Ovary (tissue), 9 donors: ENCODE results near the gene RPS27. TPM values are rescaled to one million over a fixed set of nuclear protein-coding genes. Genes with fewer than 3 reads are reported as not detected.

ENCODE experiments used
- microRNA-seq, 3 donors: library from miRNA; unstranded; fragments of <30 nt; microRNA quantifications; one replicate each; pipeline versions ENCODE4 to v1.2.0, GENCODE V29; 2019 to 2020
- polyA plus RNA-seq, 2 donors: library from polyadenylated mRNA; stranded (reverse); fragments of 200-250 nt in 1 of 2; fragments of 350-450 nt in 1 of 2; fragmentation: Illumina TruSeq in 1 of 2; extraction: RNeasy Lipid Tissue Mini Kit (QIAGEN cat#74804) in 1 of 2; gene quantifications; one replicate each; pipeline ENCODE4 v1.2.3, GENCODE V29; 2013 to 2014
- small RNA-seq: library from RNA; depleted of rRNA; stranded (forward); fragments of <200 nt; gene quantifications from one replicate; pipeline ENCODE3, GENCODE V24; 2016
- total RNA-seq, 7 donors: library from RNA; depleted of rRNA in 2 of 7; stranded (reverse); fragments of >200 nt in 2 of 7; fragmentation: NEBNext Ultra II Directional in 3 of 7; extraction: Animal tissue kit (Norgen Biotek cat#: 25700) in 3 of 7; gene quantifications; one replicate each; pipeline versions ENCODE4 v1.1.0 to v1.2.4, GENCODE V29; 2016 to 2023
- donor health status: DM: no; HTN: no; CAD: no; lungs with moderate emphysema.
- donor health status: DM: no; HTN: no; CAD: no.
- donor health status: Bipolar disorder and iron deficiency.
- donor health status: DM: yes; HTN: yes; CAD: no.
- donor health status: DM: no; HTN: no; CAD: no.
- donor health status: DM: yes; HTN: yes; CAD: no.

Gene RPS27
- total and polyA plus RNA-seq, 9 donors = 3,441 to 24,704 (median 5,398) TPM

Small RNA genes lying within 50 kb of the gene (microRNA-seq; reads per million reads assigned to microRNA genes)
- 0 to 0.89 (median 0.32) reads per million in 3 donors for gene MIR6737

Small RNA genes lying within 50 kb of the gene (small RNA-seq; reads per million reads assigned to genes)
- not detected for gene MIR6737
- gene RNU6-179P = not detected

Other genes starting within 250 kb of the RPS27 start
- 10 to 100 TPM in 6 of 7 donors, 1 to 10 TPM in 1; 9.5 to 50.9 (median 31.1) TPM for gene SLC27A3, start 215.4 kb upstream of the RPS27 start, total RNA-seq
- gene SLC27A3, start 215.4 kb upstream of the RPS27 start, polyA plus RNA-seq = 10 to 100 TPM; 23.2 to 31.5 TPM
- 10 to 100 TPM; 14.1 to 73.0 (median 58.3) TPM for gene GATAD2B, start 67.8 kb upstream of the RPS27 start, total RNA-seq
- 10 to 100 TPM; 11.2 to 22.0 TPM for gene GATAD2B, start 67.8 kb upstream of the RPS27 start, polyA plus RNA-seq
- gene DENND4B, start 44.0 kb upstream of the RPS27 start, total RNA-seq = 10 to 100 TPM; 21.3 to 83.1 (median 57.3) TPM
- 10 to 100 TPM; 20.9 to 29.6 TPM for gene DENND4B, start 44.0 kb upstream of the RPS27 start, polyA plus RNA-seq
- gene CRTC2, start 32.1 kb upstream of the RPS27 start, total RNA-seq = 10 to 100 TPM; 19.2 to 52.5 (median 37.9) TPM
- 10 to 100 TPM; 20.3 to 44.6 TPM for gene CRTC2, start 32.1 kb upstream of the RPS27 start, polyA plus RNA-seq
- gene SLC39A1, start 27.2 kb upstream of the RPS27 start, total RNA-seq = 10 to 100 TPM; 59.3 to 83.7 (median 67.2) TPM
- 100 to 1,000 TPM in 1 of 2 donors, 10 to 100 TPM in 1; 83.6 to 121 TPM for gene SLC39A1, start 27.2 kb upstream of the RPS27 start, polyA plus RNA-seq
- gene CREB3L4, start 22.9 kb upstream of the RPS27 start, total RNA-seq = 10 to 100 TPM; 10.5 to 24.9 (median 14.9) TPM
- gene CREB3L4, start 22.9 kb upstream of the RPS27 start, polyA plus RNA-seq = 10 to 100 TPM; 17.6 to 27.2 TPM
- gene JTB, start 13.1 kb upstream of the RPS27 start, total RNA-seq = 100 to 1,000 TPM in 2 of 7 donors, 10 to 100 TPM in 5; 82.7 to 207 (median 88.6) TPM
- 100 to 1,000 TPM in 1 of 2 donors, 10 to 100 TPM in 1; 77.5 to 150 TPM for gene JTB, start 13.1 kb upstream of the RPS27 start, polyA plus RNA-seq
- gene RAB13, start 4.4 kb upstream of the RPS27 start, total RNA-seq = 100 to 1,000 TPM in 4 of 7 donors, 10 to 100 TPM in 3; 31.4 to 147 (median 101) TPM
- 100 to 1,000 TPM; 155 to 190 TPM for gene RAB13, start 4.4 kb upstream of the RPS27 start, polyA plus RNA-seq
- under 1 TPM in 2 of 7 donors, not detected in 5; 0.07 to 0.10 TPM for gene NUP210L, start 164.3 kb downstream of the RPS27 start, total RNA-seq
- gene NUP210L, start 164.3 kb downstream of the RPS27 start, polyA plus RNA-seq = not detected
- 100 to 1,000 TPM in 4 of 7 donors, 10 to 100 TPM in 3; 83.8 to 146 (median 120) TPM for gene TPM3, start 201.3 kb downstream of the RPS27 start, total RNA-seq
- gene TPM3, start 201.3 kb downstream of the RPS27 start, polyA plus RNA-seq = 100 to 1,000 TPM in 1 of 2 donors, 10 to 100 TPM in 1; 78.0 to 316 TPM
- gene CFAP141, start 215.6 kb downstream of the RPS27 start, total RNA-seq = 1 to 10 TPM in 1 of 7 donors, not detected in 6; 2.4 TPM
- gene CFAP141, start 215.6 kb downstream of the RPS27 start, polyA plus RNA-seq = not detected
- gene UBAP2L, start 230.2 kb downstream of the RPS27 start, total RNA-seq = 100 to 1,000 TPM in 5 of 7 donors, 10 to 100 TPM in 2; 45.5 to 161 (median 133) TPM
- gene UBAP2L, start 230.2 kb downstream of the RPS27 start, polyA plus RNA-seq = 100 to 1,000 TPM in 1 of 2 donors, 10 to 100 TPM in 1; 76.4 to 172 TPM